Measurements from ENCODE around the gene VEGFA. TPM values are rescaled to one million over a fixed set of nuclear protein-coding genes. Genes with fewer than 3 reads are reported as not detected.

Gene VEGFA
- total RNA-seq, 1 donor from 2014 or later = 137 TPM

DNA sequence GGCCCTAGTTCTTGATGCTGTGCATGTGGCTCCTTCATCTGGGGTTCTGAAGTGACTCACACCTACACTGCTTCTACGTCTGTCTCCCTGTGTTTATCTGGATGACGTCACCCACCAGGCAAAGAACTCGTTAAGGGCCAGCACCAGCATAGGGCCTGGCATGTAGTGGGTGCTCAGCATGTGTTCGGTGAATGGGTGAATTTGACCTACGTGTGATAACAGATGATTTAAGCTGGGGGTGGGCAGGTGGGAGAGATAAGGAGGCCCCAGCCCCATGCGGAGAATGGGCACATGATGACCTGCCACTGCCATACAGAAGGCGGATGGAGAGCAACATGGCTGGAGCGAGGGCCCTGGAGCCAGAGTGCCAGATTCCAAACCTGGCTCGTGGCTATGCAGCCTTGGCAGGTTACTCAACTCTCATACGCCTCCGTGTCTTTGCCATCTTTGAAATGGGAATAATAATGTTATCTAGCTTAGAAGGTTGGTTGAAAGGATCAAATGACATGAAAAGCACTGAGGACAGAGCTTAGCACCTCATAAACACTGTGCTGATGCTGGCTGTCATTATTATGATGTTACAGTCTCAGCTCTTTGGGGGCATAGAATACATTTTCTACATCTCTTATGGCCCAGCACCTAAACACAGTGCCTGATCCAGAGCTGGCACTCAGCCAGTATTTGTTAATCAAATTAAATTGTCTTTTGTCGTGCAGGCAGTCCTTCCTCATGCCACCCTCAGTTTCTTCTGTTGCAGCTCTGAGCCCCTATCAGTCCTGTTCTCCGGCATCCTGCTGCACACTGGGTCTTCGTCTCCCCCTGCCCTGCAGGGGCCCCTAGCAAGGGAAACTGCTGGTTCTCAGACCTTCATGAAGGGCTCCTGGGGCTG, 39.6 kb downstream of the VEGFA start:
- no peak for DNase-seq (ENCODE audit: low spot score)
- Mint-ChIP-seq H3K36me3 (ENCODE audit: low read depth) (no peaks in the 10 kb centered on the region), H3K4me3 (ENCODE audit: unreplicated experiment) (no peak overlapping the region), H3K9me3 (ENCODE audit: low read depth) (no peaks in the 10 kb centered on the region), H3K27me3 (ENCODE audit: low read depth) (no peaks in the 10 kb centered on the region), H3K27ac (ENCODE audit: unreplicated experiment) (no peak overlapping the region), H3K4me1 (ENCODE audit: low read depth) (peaks cover 17% of the 10 kb centered on the region)
- TF ChIP-seq, protein P1, sequence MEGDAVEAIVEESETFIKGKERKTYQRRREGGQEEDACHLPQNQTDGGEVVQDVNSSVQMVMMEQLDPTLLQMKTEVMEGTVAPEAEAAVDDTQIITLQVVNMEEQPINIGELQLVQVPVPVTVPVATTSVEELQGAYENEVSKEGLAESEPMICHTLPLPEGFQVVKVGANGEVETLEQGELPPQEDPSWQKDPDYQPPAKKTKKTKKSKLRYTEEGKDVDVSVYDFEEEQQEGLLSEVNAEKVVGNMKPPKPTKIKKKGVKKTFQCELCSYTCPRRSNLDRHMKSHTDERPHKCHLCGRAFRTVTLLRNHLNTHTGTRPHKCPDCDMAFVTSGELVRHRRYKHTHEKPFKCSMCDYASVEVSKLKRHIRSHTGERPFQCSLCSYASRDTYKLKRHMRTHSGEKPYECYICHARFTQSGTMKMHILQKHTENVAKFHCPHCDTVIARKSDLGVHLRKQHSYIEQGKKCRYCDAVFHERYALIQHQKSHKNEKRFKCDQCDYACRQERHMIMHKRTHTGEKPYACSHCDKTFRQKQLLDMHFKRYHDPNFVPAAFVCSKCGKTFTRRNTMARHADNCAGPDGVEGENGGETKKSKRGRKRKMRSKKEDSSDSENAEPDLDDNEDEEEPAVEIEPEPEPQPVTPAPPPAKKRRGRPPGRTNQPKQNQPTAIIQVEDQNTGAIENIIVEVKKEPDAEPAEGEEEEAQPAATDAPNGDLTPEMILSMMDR (IDR thresholded peaks at IDR 0.05) = no peak

DNA sequence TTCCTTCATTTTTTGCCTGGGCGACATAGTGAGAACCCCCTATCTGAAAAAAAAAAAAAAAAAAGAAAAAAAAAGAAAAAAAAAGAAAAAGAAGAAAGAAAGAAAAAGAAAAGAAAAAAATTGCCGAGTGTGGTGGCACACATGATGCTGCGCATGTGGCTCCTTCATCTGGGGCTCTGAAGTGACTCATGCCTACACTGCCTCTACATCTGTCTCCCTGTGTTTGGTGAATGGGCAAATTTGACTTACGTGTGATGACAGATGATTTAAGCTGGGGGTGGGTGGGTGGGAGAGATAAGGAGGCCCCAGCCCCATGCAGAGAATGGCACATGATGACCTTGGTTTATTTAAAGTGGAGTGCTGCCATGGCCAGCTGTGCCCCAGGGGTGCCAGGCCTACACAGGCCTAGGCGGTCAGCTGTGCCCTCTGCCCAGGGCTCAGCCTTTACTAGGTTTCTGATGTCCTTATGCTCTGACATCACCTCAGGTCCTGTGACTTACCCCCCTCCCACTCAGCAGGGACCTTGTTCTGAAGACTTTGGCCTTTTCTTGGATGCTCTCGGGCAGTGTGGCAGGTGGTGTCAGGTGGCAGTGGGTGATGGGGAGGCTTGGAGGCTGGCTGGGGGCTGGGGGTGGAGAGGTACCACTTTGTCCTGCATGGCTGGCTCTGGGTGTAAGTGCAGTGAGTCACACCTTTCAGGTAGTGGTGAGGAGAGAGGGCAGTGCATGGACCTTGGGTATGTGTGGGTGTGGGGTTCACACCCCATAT, 41.1 kb downstream of the VEGFA start:
- DNase-seq (ENCODE audit: low spot score) = no peak
- no peak overlapping the region for H3K4me3 Mint-ChIP-seq (ENCODE audit: unreplicated experiment)
- H3K9me3 Mint-ChIP-seq (ENCODE audit: low read depth) = no peaks in the 10 kb centered on the region
- peaks cover 17% of the 10 kb centered on the region for H3K4me1 Mint-ChIP-seq (ENCODE audit: low read depth)
- H3K36me3 Mint-ChIP-seq (ENCODE audit: low read depth) = no peaks in the 10 kb centered on the region
- H3K27me3 Mint-ChIP-seq (ENCODE audit: low read depth) = peaks cover under 1% of the 10 kb centered on the region
- no peak overlapping the region for H3K27ac Mint-ChIP-seq (ENCODE audit: unreplicated experiment)
- TF ChIP-seq, protein P1 (IDR thresholded peaks at IDR 0.05) = no peak

DNA sequence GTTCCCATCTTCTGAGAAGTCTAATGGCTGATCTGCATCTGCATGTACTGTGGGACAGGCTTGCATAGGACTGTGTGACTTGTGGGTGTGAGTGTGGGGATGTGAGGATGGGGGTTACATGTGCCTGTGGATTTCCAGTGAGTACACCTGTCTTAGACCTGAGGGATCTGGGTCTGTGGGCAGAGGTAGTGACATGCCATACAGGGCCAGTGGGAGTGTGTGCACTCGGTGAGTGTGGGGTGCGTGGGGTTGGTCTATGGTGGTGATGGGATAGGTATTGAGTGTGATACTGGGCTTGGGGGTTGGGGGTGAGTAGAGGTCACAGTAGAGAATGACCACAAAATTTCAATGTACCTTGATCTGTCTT, 41.7 kb downstream of the VEGFA start:
- Mint-ChIP-seq H3K27ac (ENCODE audit: unreplicated experiment) (no peak overlapping the region), H3K36me3 (ENCODE audit: low read depth) (no peaks in the 10 kb centered on the region), H3K4me1 (ENCODE audit: low read depth) (peaks cover 14% of the 10 kb centered on the region), H3K9me3 (ENCODE audit: low read depth) (no peaks in the 10 kb centered on the region), H3K27me3 (ENCODE audit: low read depth) (peaks cover 3% of the 10 kb centered on the region), H3K4me3 (ENCODE audit: unreplicated experiment) (no peak overlapping the region)
- TF ChIP-seq, protein P1 (IDR thresholded peaks at IDR 0.05) = no peak
- no peak for DNase-seq (ENCODE audit: low spot score)

DNA sequence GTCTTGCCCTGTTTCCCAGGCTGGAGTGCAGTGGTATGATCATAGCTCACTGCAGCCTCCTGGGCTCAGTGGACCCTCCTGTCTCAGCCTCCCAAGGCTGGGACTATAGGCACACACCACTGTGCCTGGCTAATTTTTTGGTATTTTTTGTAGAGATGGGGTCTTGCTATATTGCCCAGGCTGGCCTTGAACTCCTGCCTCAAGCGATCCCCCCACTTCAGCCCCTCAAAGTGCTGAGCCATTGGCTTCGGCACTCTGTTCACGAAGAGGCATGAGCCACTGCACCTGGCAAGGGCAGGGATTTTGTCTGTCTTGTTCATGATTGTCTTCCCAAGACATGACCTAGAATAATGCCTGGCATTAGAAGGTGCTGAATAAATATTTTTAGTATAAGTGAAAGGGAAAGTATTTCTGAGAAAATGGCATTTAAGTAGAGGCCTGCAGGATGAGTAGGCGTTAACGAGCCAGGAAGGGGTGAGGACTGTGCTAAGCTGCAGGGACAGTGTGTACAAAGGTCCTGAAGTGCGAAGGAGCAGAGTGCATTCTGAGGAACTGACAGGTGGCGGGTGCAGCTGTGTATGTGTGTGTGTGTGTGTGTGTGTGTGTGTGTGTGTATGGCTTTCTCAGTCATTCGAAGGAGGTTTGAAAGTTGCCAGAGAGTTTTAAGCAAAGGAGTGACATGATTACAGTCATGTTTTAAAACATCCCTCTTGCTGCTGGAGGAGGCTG, 43.0 kb downstream of the VEGFA start:
- H3K4me1 Mint-ChIP-seq (ENCODE audit: low read depth) = peaks cover 9% of the 10 kb centered on the region
- TF ChIP-seq, protein P1 (IDR thresholded peaks at IDR 0.05) = no peak
- H3K4me3 Mint-ChIP-seq (ENCODE audit: unreplicated experiment) = no peak overlapping the region
- H3K27me3 Mint-ChIP-seq (ENCODE audit: low read depth) = peaks cover 3% of the 10 kb centered on the region
- no peaks in the 10 kb centered on the region for H3K9me3 Mint-ChIP-seq (ENCODE audit: low read depth)
- no peaks in the 10 kb centered on the region for H3K36me3 Mint-ChIP-seq (ENCODE audit: low read depth)
- peak overlapping the region; percentile 50 for H3K27ac Mint-ChIP-seq (ENCODE audit: unreplicated experiment)
- DNase-seq (ENCODE audit: low spot score) = no peak

DNA sequence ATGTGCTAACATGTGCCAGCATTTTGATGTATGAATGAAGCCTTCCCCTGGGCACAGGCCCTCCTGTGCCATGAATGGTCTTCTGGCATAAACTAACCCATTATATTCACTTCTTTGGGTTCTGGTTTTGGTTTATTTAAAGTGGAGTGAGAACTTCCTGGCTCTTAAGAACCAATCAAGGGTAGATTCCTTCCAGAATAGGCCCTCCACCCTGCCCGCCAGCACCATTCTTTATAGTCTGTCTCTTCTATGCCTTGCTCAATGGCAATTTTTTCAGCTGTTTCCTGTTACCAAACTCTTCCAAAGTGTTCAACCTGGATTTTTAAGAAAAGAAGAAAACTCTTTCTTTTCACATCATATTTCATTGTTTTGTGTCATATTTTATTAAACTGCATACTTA, 44.1 kb downstream of the VEGFA start:
- no peak for DNase-seq (ENCODE audit: low spot score)
- H3K4me1 Mint-ChIP-seq (ENCODE audit: low read depth) = peaks cover 9% of the 10 kb centered on the region
- TF ChIP-seq, protein P1 (IDR thresholded peaks at IDR 0.05) = no peak
- peaks cover 3% of the 10 kb centered on the region for H3K27me3 Mint-ChIP-seq (ENCODE audit: low read depth)
- H3K27ac Mint-ChIP-seq (ENCODE audit: unreplicated experiment) = no peak overlapping the region
- H3K9me3 Mint-ChIP-seq (ENCODE audit: low read depth) = no peaks in the 10 kb centered on the region
- no peak overlapping the region for H3K4me3 Mint-ChIP-seq (ENCODE audit: unreplicated experiment)
- H3K36me3 Mint-ChIP-seq (ENCODE audit: low read depth) = no peaks in the 10 kb centered on the region

Measured in chondrocyte (in vitro differentiated cells).